Activated CD4-positive, alpha-beta T cell treated with anti-CD3 and anti-CD28 coated beads, Interleukin-2, amount 10 ng/mL, durations not matched to agents 7 days and 5 days (primary cell): ENCODE results near the gene OPRL1. TPM values are rescaled to one million over a fixed set of nuclear protein-coding genes. Genes with fewer than 3 reads are reported as not detected.

Source experiments
- CTCF ChIA-PET: fragments of 350-600 bp; sonication (Branson Sonifier 250); formaldehyde crosslinking; loops from one replicate; lab custom pipeline; 2021; ENCODE audit warnings: antibody characterized with exemption; lab: Charles Lee
- POLR2A ChIA-PET: fragments of 350-600 bp; sonication (Branson Sonifier 250); formaldehyde crosslinking; loops from one replicate; lab custom pipeline; 2021; ENCODE audit warnings: antibody characterized with exemption; lab: Charles Lee
- DNase-seq: peaks from one replicate; pipeline ENCODE4 v3.0.0-alpha.2; 2020
- H3K27ac Mint-ChIP-seq: one replicate; pipeline ENCODE4 v1.8.0; 2021; ENCODE audit warnings: mild to moderate bottlenecking, moderate library complexity, mixed read lengths
- H3K27me3 Mint-ChIP-seq: one replicate; pipeline ENCODE4 v1.8.0; 2021; ENCODE audit warnings: mixed read lengths
- H3K36me3 Mint-ChIP-seq: one replicate; pipeline ENCODE4 v1.8.0; 2021; ENCODE audit warnings: low read depth, mixed read lengths
- H3K4me1 Mint-ChIP-seq: one replicate; pipeline ENCODE4 v1.8.0; 2021; ENCODE audit warnings: mixed read lengths
- H3K4me3 Mint-ChIP-seq: one replicate; pipeline ENCODE4 v1.8.0; 2021; ENCODE audit warnings: mild to moderate bottlenecking, moderate library complexity, mixed read lengths
- H3K9me3 Mint-ChIP-seq: one replicate; pipeline ENCODE4 v1.8.0; 2021; ENCODE audit warnings: mixed read lengths
- total RNA-seq, 2 experiments: library from RNA; stranded (reverse); gene quantifications; one replicate each; pipeline ENCODE4 v1.2.3, GENCODE V29; 2021

Gene OPRL1
- total RNA-seq, 2 experiments from 2014 or later, result 1.6 TPM

GRCh38 chr20:64071341-64072332, 8.2 kb upstream of the OPRL1 start:
- no peaks in the 10 kb centered on the region for H3K27me3 Mint-ChIP-seq
- CTCF ChIA-PET, result interaction anchor here (1.0 to 2.2 kb wide), 3 partner anchors 12 to 49 kb away, joined by 5 to 8 read pairs (median 6); partner anchors contain the start of gene LKAAEAR1
- peaks cover 51% of the 10 kb centered on the region for H3K4me1 Mint-ChIP-seq
- H3K9me3 Mint-ChIP-seq, result no peaks in the 10 kb centered on the region
- H3K36me3 Mint-ChIP-seq, result peaks cover 29% of the 10 kb centered on the region
- POLR2A ChIA-PET, result no interaction called here
- peak overlapping the region; percentile 50 for H3K27ac Mint-ChIP-seq
- no peak overlapping the region for H3K4me3 Mint-ChIP-seq
- DNase-seq, result no peak

GRCh38 chr20:64072498-64073063, 7.3 kb upstream of the OPRL1 start:
- H3K4me3 Mint-ChIP-seq, result no peak overlapping the region
- DNase-seq, result no peak
- H3K4me1 Mint-ChIP-seq, result peaks cover 46% of the 10 kb centered on the region
- no peaks in the 10 kb centered on the region for H3K9me3 Mint-ChIP-seq
- CTCF ChIA-PET, result interaction anchor here (1.0 to 2.2 kb wide), 3 partner anchors 11 to 48 kb away, joined by 5 to 8 read pairs (median 6); partner anchors contain the start of gene LKAAEAR1
- no peaks in the 10 kb centered on the region for H3K27me3 Mint-ChIP-seq
- H3K27ac Mint-ChIP-seq, result no peak overlapping the region
- H3K36me3 Mint-ChIP-seq, result peaks cover 34% of the 10 kb centered on the region
- POLR2A ChIA-PET, result no interaction called here

- Mint-ChIP-seq H3K36me3 (peaks cover 39% of the 10 kb centered on the region), H3K4me3 (no peak overlapping the region), H3K4me1 (peaks cover 39% of the 10 kb centered on the region), H3K9me3 (no peaks in the 10 kb centered on the region), H3K27me3 (no peaks in the 10 kb centered on the region), H3K27ac (no peak overlapping the region)
- POLR2A ChIA-PET, result no interaction called here
- CTCF ChIA-PET, result interaction anchor here (1.0 to 1.6 kb wide), 2 partner anchors 9 to 35 kb away, joined by 3 to 4 read pairs; no protein-coding TSS in a partner anchor
- no peak for DNase-seq
Observed at GRCh38 chr20:64073476-64074183, 6.3 kb upstream of the OPRL1 start.

GRCh38 chr20:64074184-64074789, 5.6 kb upstream of the OPRL1 start:
- ChIA-PET POLR2A (no interaction called here), CTCF (interaction anchor here (0.6 to 1.6 kb wide), 4 partner anchors 7 to 182 kb away, joined by 3 to 4 read pairs (median 4); no protein-coding TSS in a partner anchor)
- H3K4me1 Mint-ChIP-seq, result peaks cover 35% of the 10 kb centered on the region
- no peak for DNase-seq
- H3K36me3 Mint-ChIP-seq, result peaks cover 44% of the 10 kb centered on the region
- H3K27ac Mint-ChIP-seq, result no peak overlapping the region
- H3K4me3 Mint-ChIP-seq, result no peak overlapping the region
- no peaks in the 10 kb centered on the region for H3K9me3 Mint-ChIP-seq
- H3K27me3 Mint-ChIP-seq, result no peaks in the 10 kb centered on the region

- peaks cover 44% of the 10 kb centered on the region for H3K36me3 Mint-ChIP-seq
- no peak overlapping the region for H3K4me3 Mint-ChIP-seq
- H3K4me1 Mint-ChIP-seq, result peaks cover 33% of the 10 kb centered on the region
- ChIA-PET POLR2A (no interaction called here), CTCF (interaction anchor here (1.1 to 1.6 kb wide), 2 partner anchors 8 to 36 kb away, joined by 3 to 4 read pairs; no protein-coding TSS in a partner anchor)
- no peak overlapping the region for H3K27ac Mint-ChIP-seq
- H3K27me3 Mint-ChIP-seq, result no peaks in the 10 kb centered on the region
- no peaks in the 10 kb centered on the region for H3K9me3 Mint-ChIP-seq
- no peak for DNase-seq
Observed at GRCh38 chr20:64074963-64075362, 4.9 kb upstream of the OPRL1 start.

- H3K36me3 Mint-ChIP-seq, result peaks cover 44% of the 10 kb centered on the region
- peaks cover 38% of the 10 kb centered on the region for H3K4me1 Mint-ChIP-seq
- no peak for DNase-seq
- H3K27ac Mint-ChIP-seq, result peak overlapping the region; percentile 73
- CTCF ChIA-PET, result interaction anchor here (0.6 to 5.1 kb wide), 5 partner anchors 8 to 109 kb away, joined by 3 to 30 read pairs (median 3); no protein-coding TSS in a partner anchor
- POLR2A ChIA-PET, result no interaction called here
- H3K4me3 Mint-ChIP-seq, result peak overlapping the region; percentile 63
- H3K9me3 Mint-ChIP-seq, result no peaks in the 10 kb centered on the region
- no peaks in the 10 kb centered on the region for H3K27me3 Mint-ChIP-seq
Observed at GRCh38 chr20:64075556-64075955, 4.3 kb upstream of the OPRL1 start.

GRCh38 chr20:64076061-64076997, 3.6 kb upstream of the OPRL1 start:
- Mint-ChIP-seq H3K9me3 (no peaks in the 10 kb centered on the region), H3K36me3 (peaks cover 44% of the 10 kb centered on the region), H3K27me3 (no peaks in the 10 kb centered on the region), H3K4me3 (peak overlapping the region; percentile 90), H3K27ac (peak overlapping the region; percentile 31), H3K4me1 (peaks cover 42% of the 10 kb centered on the region)
- ChIA-PET POLR2A (no interaction called here), CTCF (interaction anchor here (0.6 to 5.1 kb wide), 7 partner anchors 9 to 121 kb away, joined by 3 to 30 read pairs (median 4); no protein-coding TSS in a partner anchor)
- DNase-seq, result no peak

- CTCF ChIA-PET, result interaction anchor here (0.6 to 5.1 kb wide), 6 partner anchors 8 to 122 kb away, joined by 3 to 30 read pairs (median 4); no protein-coding TSS in a partner anchor
- peaks cover 48% of the 10 kb centered on the region for H3K4me1 Mint-ChIP-seq
Observed at GRCh38 chr20:64077094-64077493, 2.8 kb upstream of the OPRL1 start.

GRCh38 chr20:64077541-64077875, 2.4 kb upstream of the OPRL1 start:
- CTCF ChIA-PET, result interaction anchor here (0.9 to 5.1 kb wide), 7 partner anchors 10 to 208 kb away, joined by 3 to 30 read pairs (median 5); no protein-coding TSS in a partner anchor
- Mint-ChIP-seq H3K4me1 (peaks cover 48% of the 10 kb centered on the region), H3K36me3 (peaks cover 35% of the 10 kb centered on the region), H3K9me3 (no peaks in the 10 kb centered on the region), H3K4me3 (peak overlapping the region; percentile 90), H3K27ac (peak overlapping the region; percentile 83), H3K27me3 (peaks cover 6% of the 10 kb centered on the region)
- DNase-seq, result no peak
- POLR2A ChIA-PET, result no interaction called here

More at GRCh38 chr20:64077094-64077493, 2.8 kb upstream of the OPRL1 start:
- H3K27ac Mint-ChIP-seq, result peak overlapping the region; percentile 82
- peak overlapping the region; percentile 90 for H3K4me3 Mint-ChIP-seq
- POLR2A ChIA-PET, result no interaction called here
- peaks cover 5% of the 10 kb centered on the region for H3K27me3 Mint-ChIP-seq
- H3K36me3 Mint-ChIP-seq, result peaks cover 39% of the 10 kb centered on the region
- peak; percentile 55 for DNase-seq
- H3K9me3 Mint-ChIP-seq, result no peaks in the 10 kb centered on the region

- Mint-ChIP-seq H3K4me3 (peak overlapping the region; percentile 90), H3K27me3 (peaks cover 6% of the 10 kb centered on the region), H3K27ac (peak overlapping the region; percentile 83), H3K36me3 (peaks cover 34% of the 10 kb centered on the region), H3K4me1 (peaks cover 50% of the 10 kb centered on the region), H3K9me3 (no peaks in the 10 kb centered on the region)
- ChIA-PET CTCF (interaction anchor here (0.9 to 5.1 kb wide), 6 partner anchors 12 to 208 kb away, joined by 3 to 30 read pairs (median 6); no protein-coding TSS in a partner anchor), POLR2A (no interaction called here)
- DNase-seq, result peak; percentile 77
Observed at GRCh38 chr20:64077876-64078551, 1.9 kb upstream of the OPRL1 start.
